ENCODE results near the gene GALNT1.

GALNT1 gene

GRCh38 chr18:35683021-35683420, 101.5 kb downstream of the GALNT1 start:
- no peaks in the 10 kb centered on the region for H3K9me3 ChIP-seq
- no peak for TF ChIP-seq Cebpa-rat (IDR thresholded peaks at IDR 0.05)
- no peaks in the 10 kb centered on the region for H3K27me3 ChIP-seq
- H3K4me2 ChIP-seq: no peak overlapping the region
- H3K9ac ChIP-seq: no peak overlapping the region
- peaks cover 73% of the 10 kb centered on the region for H3K36me3 ChIP-seq
- no peaks in the 10 kb centered on the region for H3K4me1 ChIP-seq
- no peak overlapping the region for H3K4me3 ChIP-seq
- H3K27ac ChIP-seq: no peak overlapping the region
- H4K20me1 ChIP-seq: no peaks in the 10 kb centered on the region

- H3K4me1 ChIP-seq: no peaks in the 10 kb centered on the region
- H3K9ac ChIP-seq: no peak overlapping the region
- no peaks in the 10 kb centered on the region for H3K27me3 ChIP-seq
- TF ChIP-seq Cebpa-rat (IDR thresholded peaks at IDR 0.05): no peak
- no peaks in the 10 kb centered on the region for H3K9me3 ChIP-seq
- no peak overlapping the region for H3K4me2 ChIP-seq
- no peak overlapping the region for H3K27ac ChIP-seq
- H4K20me1 ChIP-seq: no peaks in the 10 kb centered on the region
- peaks cover 82% of the 10 kb centered on the region for H3K36me3 ChIP-seq
- H3K4me3 ChIP-seq: no peak overlapping the region
Observed at GRCh38 chr18:35688757-35689156, 107.2 kb downstream of the GALNT1 start.

- H3K9me3 ChIP-seq: no peaks in the 10 kb centered on the region
- TF ChIP-seq Cebpa-rat (IDR thresholded peaks at IDR 0.05): no peak
- H4K20me1 ChIP-seq: no peaks in the 10 kb centered on the region
- peaks cover 82% of the 10 kb centered on the region for H3K36me3 ChIP-seq
- H3K4me2 ChIP-seq: no peak overlapping the region
- H3K27me3 ChIP-seq: no peaks in the 10 kb centered on the region
- H3K9ac ChIP-seq: no peak overlapping the region
- no peaks in the 10 kb centered on the region for H3K4me1 ChIP-seq
- H3K27ac ChIP-seq: no peak overlapping the region
- H3K4me3 ChIP-seq: no peak overlapping the region
Observed at GRCh38 chr18:35689728-35690127, 108.2 kb downstream of the GALNT1 start.

- no peak for TF ChIP-seq Cebpa-rat (IDR thresholded peaks at IDR 0.05)
- Histone ChIP-seq H3K27ac (no peak overlapping the region), H3K9me3 (no peaks in the 10 kb centered on the region), H3K4me2 (no peak overlapping the region), H3K4me1 (no peaks in the 10 kb centered on the region), H3K27me3 (no peaks in the 10 kb centered on the region), H3K9ac (no peak overlapping the region), H3K4me3 (no peak overlapping the region), H3K36me3 (peaks cover 85% of the 10 kb centered on the region), H4K20me1 (no peaks in the 10 kb centered on the region)
Observed at GRCh38 chr18:35691625-35692024, 110.1 kb downstream of the GALNT1 start.

GRCh38 chr18:35692866-35693265, 111.3 kb downstream of the GALNT1 start:
- Histone ChIP-seq H3K4me3 (no peak overlapping the region), H3K4me2 (no peak overlapping the region), H3K4me1 (no peaks in the 10 kb centered on the region), H3K27ac (no peak overlapping the region), H4K20me1 (no peaks in the 10 kb centered on the region), H3K9ac (no peak overlapping the region), H3K9me3 (no peaks in the 10 kb centered on the region), H3K27me3 (no peaks in the 10 kb centered on the region), H3K36me3 (peaks cover 88% of the 10 kb centered on the region)
- no peak for TF ChIP-seq Cebpa-rat (IDR thresholded peaks at IDR 0.05)

GRCh38 chr18:35693829-35694228, 112.3 kb downstream of the GALNT1 start:
- no peak overlapping the region for H3K27ac ChIP-seq
- no peaks in the 10 kb centered on the region for H4K20me1 ChIP-seq
- no peak overlapping the region for H3K9ac ChIP-seq
- H3K9me3 ChIP-seq: no peaks in the 10 kb centered on the region
- no peaks in the 10 kb centered on the region for H3K4me1 ChIP-seq
- H3K36me3 ChIP-seq: peaks cover 93% of the 10 kb centered on the region
- no peak overlapping the region for H3K4me2 ChIP-seq
- no peak for TF ChIP-seq Cebpa-rat (IDR thresholded peaks at IDR 0.05)
- H3K27me3 ChIP-seq: no peaks in the 10 kb centered on the region
- no peak overlapping the region for H3K4me3 ChIP-seq

GRCh38 chr18:35694808-35695207, 113.3 kb downstream of the GALNT1 start:
- no peak for TF ChIP-seq Cebpa-rat (IDR thresholded peaks at IDR 0.05)
- Histone ChIP-seq H3K4me2 (no peak overlapping the region), H3K4me1 (no peaks in the 10 kb centered on the region), H3K4me3 (no peak overlapping the region), H3K27me3 (no peaks in the 10 kb centered on the region), H3K27ac (no peak overlapping the region), H3K9me3 (no peaks in the 10 kb centered on the region), H4K20me1 (no peaks in the 10 kb centered on the region), H3K9ac (no peak overlapping the region), H3K36me3 (peaks cover 96% of the 10 kb centered on the region)

GRCh38 chr18:35695384-35695783, 113.8 kb downstream of the GALNT1 start:
- Histone ChIP-seq H3K4me2 (no peak overlapping the region), H4K20me1 (no peaks in the 10 kb centered on the region), H3K36me3 (peaks cover 96% of the 10 kb centered on the region), H3K27me3 (no peaks in the 10 kb centered on the region), H3K27ac (no peak overlapping the region), H3K4me1 (no peaks in the 10 kb centered on the region), H3K9ac (no peak overlapping the region), H3K9me3 (no peaks in the 10 kb centered on the region), H3K4me3 (no peak overlapping the region)
- TF ChIP-seq Cebpa-rat (IDR thresholded peaks at IDR 0.05): no peak

GRCh38 chr18:35695803-35696202, 114.3 kb downstream of the GALNT1 start:
- H3K4me2 ChIP-seq: no peak overlapping the region
- TF ChIP-seq Cebpa-rat (IDR thresholded peaks at IDR 0.05): no peak
- no peak overlapping the region for H3K9ac ChIP-seq
- no peaks in the 10 kb centered on the region for H3K4me1 ChIP-seq
- no peak overlapping the region for H3K27ac ChIP-seq
- no peaks in the 10 kb centered on the region for H3K27me3 ChIP-seq
- no peak overlapping the region for H3K4me3 ChIP-seq
- H3K36me3 ChIP-seq: peaks cover 95% of the 10 kb centered on the region
- H4K20me1 ChIP-seq: no peaks in the 10 kb centered on the region
- H3K9me3 ChIP-seq: no peaks in the 10 kb centered on the region

GRCh38 chr18:35696307-35696706, 114.8 kb downstream of the GALNT1 start:
- no peak overlapping the region for H3K4me3 ChIP-seq
- no peaks in the 10 kb centered on the region for H3K27me3 ChIP-seq
- H3K9me3 ChIP-seq: no peaks in the 10 kb centered on the region
- no peak overlapping the region for H3K9ac ChIP-seq
- TF ChIP-seq Cebpa-rat (IDR thresholded peaks at IDR 0.05): no peak
- no peak overlapping the region for H3K27ac ChIP-seq
- no peaks in the 10 kb centered on the region for H4K20me1 ChIP-seq
- H3K4me2 ChIP-seq: no peak overlapping the region
- H3K36me3 ChIP-seq: peaks cover 90% of the 10 kb centered on the region
- H3K4me1 ChIP-seq: no peaks in the 10 kb centered on the region

- Histone ChIP-seq H3K4me3 (no peak overlapping the region), H3K4me2 (no peak overlapping the region), H3K9me3 (no peaks in the 10 kb centered on the region), H3K36me3 (peaks cover 75% of the 10 kb centered on the region), H3K4me1 (no peaks in the 10 kb centered on the region), H3K27ac (no peak overlapping the region), H3K27me3 (no peaks in the 10 kb centered on the region), H4K20me1 (no peaks in the 10 kb centered on the region), H3K9ac (no peak overlapping the region)
- no peak for TF ChIP-seq Cebpa-rat (IDR thresholded peaks at IDR 0.05)
Observed at GRCh38 chr18:35697869-35698268, 116.3 kb downstream of the GALNT1 start.

All from BLaER1 (cell line).